H1 (cell line): ENCODE results near the gene HMG20A. TPM values are rescaled to one million over a fixed set of nuclear protein-coding genes. Genes with fewer than 3 reads are reported as not detected.

Experiments
- CTCF ChIA-PET: fragments of 300-600 bp; sonication (Branson Sonifier 250); formaldehyde crosslinking; loops from one replicate; lab custom pipeline; 2021; ENCODE audit not compliant: partially characterized antibody; lab: Charles Lee
- POLR2A ChIA-PET: fragments of 300-600 bp; sonication (Branson Sonifier 250); formaldehyde crosslinking; loops from one replicate; lab custom pipeline; 2021; ENCODE audit warnings: inconsistent platforms; ENCODE audit not compliant: partially characterized antibody; lab: Charles Lee
- DNase-seq, 2 experiments: peaks; one replicate each; pipeline versions ENCODE4 v3.0.0 to v3.0.0-alpha.2; 2010 to 2022; ENCODE audit warnings: low spot score in 2 of 2, low read depth in 1 of 2, mixed read lengths in 1 of 2
- FAIRE-seq: peaks from 2 replicates; lab custom pipeline; 2011; peaks lifted over from hg19 to GRCh38; lab: Jason Lieb, UNC
- H2AFZ ChIP-seq: 2 replicates; pipeline ENCODE4 v1.8.1; 2012; ENCODE audit warnings: low read length, inconsistent platforms
- H2AK5ac ChIP-seq: 2 replicates; pipeline ENCODE4 v1.6.1; 2013; ENCODE audit warnings: low read depth, low read length
- H2BK120ac ChIP-seq: replicated peaks from 2 replicates; pipeline ENCODE3; 2013; ENCODE audit warnings: low read depth, low read length, inconsistent platforms
- H2BK12ac ChIP-seq: 2 replicates; pipeline ENCODE4 v1.6.1; 2013; ENCODE audit warnings: low read depth, low read length
- H2BK15ac ChIP-seq: 2 replicates; pipeline ENCODE4 v1.6.1; 2013; ENCODE audit warnings: low read length
- H2BK20ac ChIP-seq: 2 replicates; pipeline ENCODE4 v1.6.1; 2013; ENCODE audit warnings: low read length
- H2BK5ac ChIP-seq: 2 replicates; pipeline ENCODE4 v1.6.1; 2013; ENCODE audit warnings: low read depth, low read length
- H3K14ac ChIP-seq: 2 replicates; pipeline ENCODE4 v1.6.1; 2013; ENCODE audit warnings: inconsistent platforms; ENCODE audit not compliant: insufficient read length
- H3K18ac ChIP-seq: 2 replicates; pipeline ENCODE4 v1.6.1; 2013; ENCODE audit warnings: low read length; ENCODE audit errors: extremely low read depth
- H3K23ac ChIP-seq: 2 replicates; pipeline ENCODE4 v1.6.1; 2013; ENCODE audit warnings: inconsistent platforms; ENCODE audit not compliant: insufficient read length
- H3K23me2 ChIP-seq: 2 replicates; pipeline ENCODE4 v1.6.1; 2013; ENCODE audit warnings: low read depth, low read length
- H3K27ac ChIP-seq: 2 replicates; pipeline ENCODE4 v1.6.1; 2011; ENCODE audit warnings: low read depth, low read length, inconsistent platforms
- H3K27me3 ChIP-seq, 4 experiments: replicated peaks in 1 of 4; 1 replicate in 1 of 4; 2 replicates in 3 of 4; pipeline versions ENCODE4 v1.6.1 to v1.8.1; 2011 to 2013; ENCODE audit warnings: low read length in 3 of 4, mild to moderate bottlenecking in 3 of 4, inconsistent platforms in 2 of 4, mixed read lengths in 2 of 4, moderate library complexity in 1 of 4; ENCODE audit not compliant: control insufficient read depth in 3 of 4, insufficient read depth in 3 of 4; ENCODE audit errors: extremely low read depth in 1 of 4
- H3K36me3 ChIP-seq, 4 experiments: 2 replicates each; pipeline versions ENCODE4 v1.6.1 to v1.8.1; 2011 to 2013; ENCODE audit warnings: mild to moderate bottlenecking in 4 of 4, low read length in 3 of 4, moderate library complexity in 2 of 4, control low read depth in 1 of 4, inconsistent platforms in 1 of 4; ENCODE audit not compliant: insufficient read depth in 4 of 4, control insufficient read depth in 2 of 4
- H3K4ac ChIP-seq: replicated peaks from 2 replicates; pipeline ENCODE3; 2013; ENCODE audit warnings: low read length, low read depth, mixed read lengths, inconsistent platforms; ENCODE audit not compliant: insufficient read length
- H3K4me1 ChIP-seq, 4 experiments: replicated peaks in 1 of 4; 1 replicate in 1 of 4; 2 replicates in 3 of 4; pipeline versions ENCODE4 v1.6.1 to v1.8.1; 2011 to 2013; ENCODE audit warnings: low read length in 3 of 4, inconsistent platforms in 2 of 4, mixed read lengths in 1 of 4; ENCODE audit not compliant: insufficient read depth in 4 of 4, control insufficient read depth in 3 of 4
- H3K4me2 ChIP-seq, 2 experiments: 2 replicates each; pipeline versions ENCODE4 v1.6.1 to v1.8.1; 2011 to 2013; ENCODE audit warnings: low read depth in 2 of 2, low read length in 2 of 2, control low read depth in 1 of 2, inconsistent platforms in 1 of 2, mild to moderate bottlenecking in 1 of 2; ENCODE audit not compliant: insufficient read depth in 1 of 2
- H3K4me3 ChIP-seq, 4 experiments: fragments of 200-600, 300-600 bp in 1 of 4; sonication (generic), shearing (Covaris generic), sonication (Bioruptor Twin) in 1 of 4; 2 replicates each; pipeline versions ENCODE4 v1.5.1 to v1.8.1; 2011 to 2016; ENCODE audit warnings: low read length in 4 of 4, low read depth in 3 of 4, control low read depth in 2 of 4, inconsistent platforms in 2 of 4, mild to moderate bottlenecking in 2 of 4, mixed read lengths in 1 of 4, moderate library complexity in 1 of 4; ENCODE audit not compliant: insufficient read depth in 2 of 4; ENCODE audit errors: extremely low read depth in 1 of 4
- H3K56ac ChIP-seq: replicated peaks from 2 replicates; pipeline ENCODE3; 2013; ENCODE audit warnings: low read depth, mild to moderate bottlenecking, mixed read lengths, low read length, inconsistent platforms; ENCODE audit not compliant: insufficient read length
- H3K79me1 ChIP-seq: 2 replicates; pipeline ENCODE4 v1.6.1; 2013; ENCODE audit warnings: low read depth, low read length, control low read depth
- H3K79me2 ChIP-seq, 2 experiments: 2 replicates each; pipeline versions ENCODE4 v1.6.1 to v1.8.1; 2012 to 2013; ENCODE audit warnings: low read length in 2 of 2, mild to moderate bottlenecking in 2 of 2, inconsistent platforms in 1 of 2; ENCODE audit not compliant: insufficient read depth in 2 of 2, control insufficient read depth in 1 of 2
- H3K9ac ChIP-seq, 4 experiments: replicated peaks in 1 of 4; 1 replicate in 1 of 4; 2 replicates in 3 of 4; pipeline versions ENCODE4 v1.6.1 to v1.8.1; 2011 to 2013; ENCODE audit warnings: low read depth in 3 of 4, low read length in 3 of 4, control low read depth in 2 of 4, mild to moderate bottlenecking in 2 of 4, moderate library complexity in 2 of 4, inconsistent platforms in 1 of 4; ENCODE audit errors: extremely low read depth in 1 of 4
- H3K9me3 ChIP-seq, 2 experiments: 2 replicates each; pipeline versions ENCODE4 v1.6.1 to v1.8.1; 2012 to 2013; ENCODE audit warnings: mild to moderate bottlenecking in 2 of 2, moderate library complexity in 2 of 2, control low read depth in 1 of 2, inconsistent platforms in 1 of 2, low read depth in 1 of 2, low read length in 1 of 2, mixed read lengths in 1 of 2; ENCODE audit not compliant: insufficient read depth in 2 of 2
- H4K20me1 ChIP-seq, 2 experiments: replicated peaks in 1 of 2; 2 replicates each; pipeline versions ENCODE3 to v1.8.1; 2011 to 2013; ENCODE audit warnings: inconsistent platforms in 2 of 2, low read length in 2 of 2, mild to moderate bottlenecking in 1 of 2; ENCODE audit not compliant: insufficient read depth in 2 of 2, control insufficient read depth in 1 of 2
- H4K5ac ChIP-seq: 2 replicates; pipeline ENCODE4 v1.6.1; 2013; ENCODE audit warnings: low read length, low read depth, mixed read lengths, inconsistent platforms; ENCODE audit not compliant: insufficient read length
- H4K8ac ChIP-seq: 2 replicates; pipeline ENCODE4 v1.8.0; 2013; ENCODE audit warnings: mild to moderate bottlenecking, moderate library complexity, low read length, inconsistent platforms; ENCODE audit not compliant: insufficient read depth; ENCODE audit errors: extremely low read depth
- H4K91ac ChIP-seq: replicated peaks from 2 replicates; pipeline ENCODE3; 2013; ENCODE audit warnings: low read length, mixed read lengths, inconsistent platforms; ENCODE audit not compliant: insufficient read length
- GABPA ChIP-seq: IDR thresholded peaks from 2 replicates; pipeline ENCODE4 v1.6.1; 2011; ENCODE audit warnings: mild to moderate bottlenecking, low read length, moderate library complexity, borderline replicate concordance; ENCODE audit not compliant: insufficient read depth
- HDAC2 ChIP-seq, 2 experiments: fragments of 300-600 bp in 1 of 2; sonication (generic) in 1 of 2; IDR thresholded peaks; 2 replicates each; pipeline ENCODE4 v1.6.1; 2011 to 2012; ENCODE audit warnings: low read depth in 2 of 2, low read length in 2 of 2, mild to moderate bottlenecking in 2 of 2, moderate library complexity in 2 of 2, borderline replicate concordance in 1 of 2, inconsistent platforms in 1 of 2
- RAD21 ChIP-seq, 2 experiments: IDR thresholded peaks in 1 of 2; conservative IDR thresholded peaks in 1 of 2; 2 replicates each; pipeline ENCODE4 v1.6.1; 2011; ENCODE audit warnings: low read depth in 2 of 2, low read length in 2 of 2, improper control_type of control experiment in 1 of 2, inconsistent platforms in 1 of 2, mild to moderate bottlenecking in 1 of 2, moderate library complexity in 1 of 2
- TCF12 ChIP-seq: IDR thresholded peaks from 2 replicates; pipeline ENCODE4 v1.6.1; 2011; ENCODE audit warnings: low read depth, mild to moderate bottlenecking, low read length
- TEAD4 ChIP-seq: IDR thresholded peaks from 2 replicates; pipeline ENCODE4 v1.6.1; 2012; ENCODE audit warnings: low read depth, low read length, inconsistent platforms, mixed read lengths
- WGBS, 2 experiments: shearing (Covaris generic) in 1 of 2; methylation state at CpG; one replicate each; pipeline versions ENCODE4 v1.1.6 to v1.1.7; 2013 to 2015; ENCODE audit warnings: low lambda C conversion rate in 2 of 2, mixed read lengths in 2 of 2, inconsistent platforms in 1 of 2, low coverage in 1 of 2, missing lambda C conversion rate in 1 of 2; ENCODE audit not compliant: insufficient replicate concordance in 2 of 2, insufficient coverage in 1 of 2, insufficient read length in 1 of 2; ENCODE audit errors: extremely low coverage in 1 of 2, missing lambda C conversion rate in 1 of 2; 5-methylcytosine and 5-hydroxymethylcytosine counted together
- polyA plus RNA-seq, 7 experiments: library from polyadenylated mRNA; depleted of rRNA in 3 of 7; stranded (reverse) in 5 of 7; unstranded in 2 of 7; fragments of >200 nt in 5 of 7; fragments of 200-250 nt in 2 of 7; gene quantifications; 1 replicate in 5 of 7; 2 replicates in 1 of 7; 4 replicates in 1 of 7; pipeline versions ENCODE4 v1.2.1 to v1.2.3, GENCODE V29; 2011 to 2013; ENCODE audit warnings: missing spikeins in 2 of 7, mixed read lengths in 2 of 7
- total RNA-seq: library from RNA; stranded (reverse); fragmentation: NEBNext Ultra II Directional; extraction: Animal tissue kit (Norgen Biotek cat#: 25700); gene quantifications from 2 replicates; pipeline ENCODE4 v1.2.1, GENCODE V29; 2021
- TF ChIP-seq, protein P1 (sequence below): IDR thresholded peaks from 2 replicates; pipeline ENCODE4 v1.6.1; 2011; ENCODE audit warnings: low read depth, mild to moderate bottlenecking, low read length; ENCODE audit not compliant: insufficient read depth

Gene HMG20A
- total and polyA plus RNA-seq, 2 of the 8 experiments (the other 6 are each of a cell fraction or from before 2014, with no cell fraction given): 52.1 to 59.7 TPM

DNA sequence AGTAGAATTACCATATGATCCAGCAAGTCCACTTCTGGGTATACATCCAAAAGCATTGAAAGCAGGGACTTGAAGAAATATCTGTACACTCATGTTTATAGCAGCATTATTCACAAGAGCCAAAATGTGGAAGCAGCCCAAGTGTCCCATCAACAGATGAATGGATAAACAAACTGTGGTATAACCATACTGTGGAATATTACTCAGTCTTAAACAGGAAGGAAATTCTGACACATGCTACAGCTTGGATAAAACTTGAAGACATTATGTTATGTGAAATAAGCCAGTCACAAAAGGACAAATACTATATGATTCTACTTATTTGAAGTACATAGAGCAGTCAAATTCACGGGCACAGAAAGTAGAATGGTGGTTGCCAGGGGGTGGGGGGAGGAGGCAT is 91.2 kb downstream of the HMG20A start:
- H2AFZ ChIP-seq: no peak overlapping the region
- H3K9ac ChIP-seq: no peak overlapping the region
- no peak overlapping the region for H3K14ac ChIP-seq
- no peak for DNase-seq
- no peaks in the 10 kb centered on the region for H3K27me3 ChIP-seq
- H4K8ac ChIP-seq: no peak overlapping the region
- no peak overlapping the region for H3K23ac ChIP-seq
- H3K4me1 ChIP-seq: peaks cover 14 to 25% (median 19%) of the 10 kb centered on the region in 4 experiments
- H3K36me3 ChIP-seq: no peaks in the 10 kb centered on the region
- H3K4me3 ChIP-seq: no peak overlapping the region
- H4K20me1 ChIP-seq: no peaks in the 10 kb centered on the region
- no peak for FAIRE-seq
- no peak overlapping the region for H4K5ac ChIP-seq
- ChIA-PET CTCF (interaction anchor here (0.9 kb wide), 1 partner anchor 14 kb away, joined by 4 read pairs; no protein-coding TSS in a partner anchor), POLR2A (no interaction called here)
- no peak overlapping the region for H3K56ac ChIP-seq
- no peak overlapping the region for H4K91ac ChIP-seq
- WGBS, 2 experiments: 94% methylated on average over 1 of the region's 1 CpG; no CpG with 5 or more reads in 1 of the 2 experiments
- no peaks in the 10 kb centered on the region for H3K79me1 ChIP-seq
- no peak overlapping the region for H2BK20ac ChIP-seq
- no peaks in the 10 kb centered on the region for H3K9me3 ChIP-seq
- H3K4me2 ChIP-seq: no peak overlapping the region
- no peak overlapping the region; the same call in 1 of the 2 replicates for H2BK5ac ChIP-seq
- H3K18ac ChIP-seq: no peak overlapping the region
- no peak overlapping the region for H2BK120ac ChIP-seq
- no peak overlapping the region; the same call in 1 of the 2 replicates for H2AK5ac ChIP-seq
- no peak overlapping the region for H3K4ac ChIP-seq
- H3K23me2 ChIP-seq: no peaks in the 10 kb centered on the region; the same call in 1 of the 2 replicates
- H3K27ac ChIP-seq: no peak overlapping the region
- H3K79me2 ChIP-seq: no peaks in the 10 kb centered on the region
- H2BK15ac ChIP-seq: no peak overlapping the region
- no peak overlapping the region for H2BK12ac ChIP-seq
- TF ChIP-seq, protein P1, sequence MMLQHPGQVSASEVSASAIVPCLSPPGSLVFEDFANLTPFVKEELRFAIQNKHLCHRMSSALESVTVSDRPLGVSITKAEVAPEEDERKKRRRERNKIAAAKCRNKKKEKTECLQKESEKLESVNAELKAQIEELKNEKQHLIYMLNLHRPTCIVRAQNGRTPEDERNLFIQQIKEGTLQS: no peak
- TF ChIP-seq HDAC2 (IDR thresholded peaks at IDR 0.05; ENCODE audit: borderline replicate concordance in 1 of 2, low read depth in 2 of 2, low read length in 2 of 2) (no peak), TCF12 (no peak), GABPA (no peak), RAD21 (IDR thresholded peaks at IDR 0.05 in 1 of 2, conservative IDR thresholded peaks at IDR 0.05 in 1 of 2; ENCODE audit: low read depth in 2 of 2, low read length in 2 of 2) (no peak), TEAD4 (no peak)
